Measurements from ENCODE around the gene SMAD1. TPM values are rescaled to one million over a fixed set of nuclear protein-coding genes. Genes with fewer than 3 reads are reported as not detected.
"Not testable (repeated sequence)": the region's sequence is repeated elsewhere in the genome, so short reads cannot be mapped to it uniquely, and the experiment has no call there.

The SMAD1 gene
- polyA plus RNA-seq, 3 donors = 61.8 to 73.3 (median 63.3) TPM

DNA sequence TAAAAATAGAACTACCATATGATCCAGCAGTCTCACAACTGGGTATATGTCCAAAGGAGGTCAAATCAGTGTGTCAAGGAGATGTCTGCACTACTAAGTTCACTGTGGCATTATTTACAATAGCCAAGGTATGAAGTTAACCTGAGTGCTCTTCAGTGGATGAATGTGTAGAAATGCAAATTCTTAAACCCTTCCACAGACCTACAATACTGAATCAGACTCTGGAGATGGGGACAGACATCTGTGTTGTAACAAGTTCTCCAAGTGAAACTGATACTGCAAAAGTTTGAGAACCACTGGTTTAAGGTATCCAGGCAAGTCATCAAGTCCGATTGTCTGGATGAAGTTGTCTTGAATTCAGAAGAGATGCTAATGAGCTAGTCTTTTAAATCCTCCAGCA lies 38.5 kb downstream of the SMAD1 start:
- DNase-seq = no peak

DNA sequence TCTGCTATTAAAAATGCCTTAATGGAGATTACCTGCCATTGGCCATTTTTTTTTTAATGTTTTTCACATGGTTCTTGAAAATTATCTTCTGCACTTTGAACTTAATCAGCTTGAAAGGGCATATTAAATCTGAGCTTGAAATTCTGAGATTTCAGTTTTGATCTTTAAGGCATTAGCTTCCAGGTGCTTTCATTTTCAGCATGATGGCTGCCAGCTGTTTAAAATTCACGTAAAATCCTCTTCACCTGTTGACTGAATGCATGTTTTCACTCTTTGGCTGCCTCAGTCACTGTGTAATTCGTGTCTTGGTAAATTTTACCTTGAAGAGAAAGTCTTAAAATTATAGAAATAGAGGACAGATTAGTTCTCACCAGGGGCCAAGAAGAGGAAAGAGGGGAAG lies 39.6 kb downstream of the SMAD1 start:
- no peak for DNase-seq

DNA sequence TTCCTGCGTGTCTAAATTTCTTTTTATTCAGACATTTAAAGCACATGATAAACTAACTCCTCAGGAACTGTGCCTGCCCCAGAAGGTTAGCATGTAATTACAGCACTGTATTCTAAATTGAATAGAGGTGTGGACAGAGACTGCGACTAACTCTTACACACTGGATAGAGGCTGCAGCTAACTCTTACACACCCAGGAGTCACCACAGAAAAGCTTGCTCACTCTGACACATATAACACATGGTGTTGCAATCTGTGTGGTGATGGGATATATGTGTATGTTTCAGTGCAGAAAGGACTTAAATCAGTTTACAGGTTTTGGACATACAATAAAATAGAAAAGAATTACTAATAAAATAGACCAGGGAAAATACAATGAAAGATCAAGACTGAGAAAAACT lies 41.5 kb downstream of the SMAD1 start:
- DNase-seq = no peak

DNA sequence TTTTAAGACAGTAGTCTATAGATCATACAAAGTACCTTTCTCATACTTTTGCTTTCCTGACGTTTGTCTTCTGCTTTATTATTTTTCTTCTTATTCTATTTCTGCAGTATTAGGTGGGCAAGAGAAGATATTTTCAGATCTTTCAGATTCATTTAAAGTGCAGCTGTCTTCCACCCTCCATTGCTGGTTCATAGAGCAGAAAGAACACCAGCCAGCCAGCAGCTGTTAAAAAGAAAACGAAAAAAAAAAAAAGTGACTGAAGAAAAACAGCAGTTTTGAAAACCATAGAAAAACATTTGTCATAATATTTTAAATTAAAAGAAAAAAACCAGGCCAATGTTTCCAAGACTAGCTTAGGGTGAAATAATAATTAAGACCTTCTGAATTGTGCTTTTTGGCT lies 42.9 kb downstream of the SMAD1 start:
- DNase-seq = no peak

DNA sequence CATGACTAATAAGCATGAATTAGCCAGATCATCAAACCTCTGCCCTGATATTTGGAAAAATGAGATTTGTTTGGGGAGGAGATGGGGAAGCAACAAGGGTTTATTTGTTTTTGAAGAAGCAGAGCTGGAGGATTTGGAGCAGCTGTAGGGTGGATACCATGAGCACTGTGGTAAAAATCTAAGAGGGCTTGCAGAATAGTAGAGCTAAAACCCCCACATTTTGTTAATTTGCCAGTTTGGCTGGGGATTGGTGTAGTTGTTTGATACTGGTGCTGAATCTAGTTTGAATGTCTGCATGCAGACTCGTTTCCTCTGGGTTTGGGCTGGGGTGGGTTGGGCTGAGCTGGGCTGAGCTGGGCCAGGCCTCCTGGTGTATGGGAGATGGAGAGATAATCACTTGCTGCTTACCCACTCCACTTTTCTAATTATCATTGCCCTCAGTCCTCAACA lies 43.7 kb downstream of the SMAD1 start:
- no peak for DNase-seq

DNA sequence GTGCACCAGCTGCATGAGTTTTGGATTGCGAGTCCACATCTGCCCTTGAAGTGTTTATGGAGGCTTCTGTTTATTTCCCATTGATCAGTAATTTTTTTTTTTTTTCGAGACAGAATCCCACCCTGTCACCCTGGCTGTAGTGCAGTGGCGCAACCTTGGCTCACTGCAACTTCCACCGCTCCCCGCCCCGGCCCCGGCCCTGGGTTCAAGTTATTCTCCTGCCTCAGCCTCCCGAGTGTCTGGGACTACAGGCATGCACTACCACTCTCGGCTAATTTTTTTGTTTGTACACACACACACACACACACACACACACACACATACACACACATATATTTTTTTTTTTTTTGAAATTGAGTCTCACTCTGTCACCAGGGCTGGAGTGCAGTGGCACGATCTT lies 46.1 kb downstream of the SMAD1 start:
- DNase-seq = no peak

DNA sequence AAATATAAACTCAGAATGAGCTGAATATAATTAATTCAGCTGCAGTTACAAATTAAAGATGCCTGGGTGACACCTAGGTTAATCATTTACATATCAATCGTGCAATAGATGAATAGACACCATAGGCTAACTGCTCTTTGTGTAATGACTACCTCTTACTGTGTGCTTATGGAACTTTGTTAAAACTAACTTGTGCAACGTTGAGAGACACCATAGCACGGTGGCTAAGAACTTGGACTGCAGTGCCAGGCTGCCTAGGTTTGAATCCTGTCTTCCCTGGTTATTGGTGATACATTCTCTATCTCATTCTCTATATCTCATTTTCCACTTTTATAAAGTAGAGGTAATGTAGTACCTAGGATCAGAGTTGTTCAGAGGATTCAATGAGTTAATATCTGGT lies 46.9 kb downstream of the SMAD1 start:
- no peak for DNase-seq

DNA sequence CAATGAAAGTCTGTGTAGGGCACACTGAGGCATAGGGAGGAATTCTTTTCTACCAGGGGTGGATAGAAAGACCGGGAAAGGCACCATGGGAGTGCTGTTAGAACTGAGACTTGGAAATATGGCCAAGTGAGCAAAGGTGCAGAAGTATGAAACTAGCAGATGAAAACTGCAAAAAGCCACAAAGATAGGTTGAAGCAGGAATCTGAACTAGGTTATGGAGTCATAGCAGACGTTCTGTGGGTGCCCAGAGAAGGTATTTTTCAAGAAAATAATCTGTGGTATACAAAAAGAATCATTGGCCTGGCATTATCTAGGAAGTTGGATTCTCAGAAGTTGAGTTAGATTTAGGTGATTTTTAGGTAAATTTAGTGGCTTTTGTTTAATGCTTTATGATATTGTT lies 48.5 kb downstream of the SMAD1 start:
- no peak for DNase-seq

DNA sequence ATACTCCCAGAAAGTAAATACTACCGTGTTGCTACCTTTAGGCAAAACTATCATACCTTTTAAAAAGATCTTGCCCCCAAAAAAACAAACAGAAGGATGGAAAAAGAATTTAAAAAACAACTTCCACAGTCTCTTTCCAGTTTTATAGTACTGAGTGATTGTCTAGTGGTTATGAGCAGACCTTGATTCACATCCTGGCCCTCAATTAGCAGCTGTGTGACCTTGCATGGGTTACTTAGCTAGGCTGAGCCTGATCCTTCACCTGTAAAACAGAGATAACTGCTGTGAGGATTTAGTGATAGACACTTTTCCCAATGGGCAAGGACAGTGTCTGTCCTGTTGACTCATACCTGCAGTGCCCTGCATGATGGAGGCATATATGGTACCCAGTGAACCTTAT lies 49.0 kb downstream of the SMAD1 start:
- no peak for DNase-seq

DNA sequence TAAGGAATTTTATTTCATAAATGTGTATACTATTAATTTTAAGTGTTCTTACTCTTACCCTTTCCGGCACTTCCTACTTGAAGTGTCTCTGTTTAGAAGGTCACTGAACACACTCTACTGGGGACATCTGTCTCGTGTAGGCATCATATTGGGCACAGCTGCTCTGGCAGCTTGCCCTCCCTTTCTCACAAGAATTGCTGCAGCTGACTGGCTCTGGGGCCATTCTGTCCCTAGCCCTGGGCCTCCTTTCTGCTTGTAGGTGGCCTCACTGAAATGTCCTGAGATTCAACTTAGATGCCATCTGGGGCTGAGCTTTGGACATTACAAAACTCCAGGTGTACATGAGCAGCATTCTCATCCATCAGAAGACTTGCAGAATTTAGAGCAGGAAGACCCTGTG lies 49.6 kb downstream of the SMAD1 start:
- DNase-seq = no peak

DNA sequence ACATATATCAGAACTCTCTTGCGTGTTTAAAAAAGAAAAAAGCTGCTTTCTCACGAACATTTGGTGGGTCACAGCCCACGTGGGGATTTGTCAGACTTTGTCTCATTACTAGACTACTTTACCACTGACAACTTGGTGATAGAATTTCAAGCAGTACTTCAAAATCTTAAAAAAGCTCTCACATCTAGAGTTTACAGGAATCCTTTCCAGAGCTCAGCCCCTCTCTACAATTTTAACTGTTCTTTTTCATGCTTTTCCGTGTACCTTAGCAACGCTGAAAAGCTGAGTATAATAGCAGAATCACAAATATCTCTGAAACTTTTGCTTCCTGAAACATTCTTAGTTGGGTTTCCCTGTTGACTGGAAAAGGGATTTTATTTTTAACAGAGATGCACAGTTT lies 50.2 kb downstream of the SMAD1 start:
- DNase-seq = no peak

DNA sequence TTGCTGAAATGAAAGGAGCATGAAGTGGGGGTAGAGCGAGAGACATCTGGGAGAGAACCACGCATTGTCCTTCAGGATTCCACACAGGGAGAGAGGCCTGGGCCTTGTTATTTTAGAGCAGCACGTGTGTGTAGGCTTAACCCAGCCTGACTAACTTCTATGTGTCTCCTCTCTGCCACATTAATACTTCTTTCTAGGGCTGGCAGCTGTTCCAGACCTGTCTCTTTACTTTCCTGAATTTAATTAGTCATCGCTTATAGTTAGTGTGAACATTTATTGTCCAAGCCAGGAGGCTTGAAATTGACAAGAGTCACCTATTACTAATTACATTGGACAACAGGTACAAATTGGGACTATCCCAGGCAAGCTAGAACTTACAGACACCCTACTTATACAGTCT lies 51.3 kb downstream of the SMAD1 start:
- no peak for DNase-seq

DNA sequence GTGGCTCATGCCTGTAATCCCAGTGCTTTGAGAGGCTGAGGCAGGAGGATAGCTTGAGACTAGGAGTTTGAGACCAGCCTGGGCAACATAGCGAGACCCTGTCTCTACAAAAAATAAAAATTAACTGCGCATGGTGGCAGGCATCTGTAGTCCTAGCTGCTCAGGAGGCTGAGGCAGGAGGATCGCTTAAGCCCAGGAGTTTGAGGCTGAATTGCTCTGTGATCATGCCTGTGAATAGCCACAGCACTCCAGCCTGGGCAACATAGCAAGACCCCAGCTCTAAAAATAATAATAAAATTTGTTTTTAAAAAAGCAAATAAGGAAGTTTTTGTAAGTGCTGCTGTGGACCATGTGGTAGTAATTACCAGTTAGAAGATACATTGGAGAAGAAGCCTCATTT lies 51.8 kb downstream of the SMAD1 start:
- not testable (repeated sequence) for DNase-seq

DNA sequence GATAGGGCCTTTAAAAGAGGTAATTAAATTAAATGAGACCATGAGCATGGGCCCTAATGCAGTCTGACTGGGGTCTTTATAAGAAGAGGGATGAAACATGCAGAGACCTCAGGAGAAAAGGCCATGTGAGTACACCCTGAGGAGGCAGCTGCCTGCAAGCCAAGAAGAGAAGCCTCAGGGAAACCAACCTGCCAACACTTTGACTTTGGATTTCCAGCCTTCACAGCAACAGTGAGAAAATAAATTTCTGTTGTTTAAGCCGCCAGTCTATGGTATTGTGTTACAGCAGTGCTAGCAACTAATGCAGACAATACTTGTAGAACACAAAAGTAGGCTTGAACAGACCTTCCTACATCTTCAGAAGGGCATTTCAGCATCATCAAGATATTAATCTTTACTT lies 52.3 kb downstream of the SMAD1 start:
- DNase-seq = no peak

DNA sequence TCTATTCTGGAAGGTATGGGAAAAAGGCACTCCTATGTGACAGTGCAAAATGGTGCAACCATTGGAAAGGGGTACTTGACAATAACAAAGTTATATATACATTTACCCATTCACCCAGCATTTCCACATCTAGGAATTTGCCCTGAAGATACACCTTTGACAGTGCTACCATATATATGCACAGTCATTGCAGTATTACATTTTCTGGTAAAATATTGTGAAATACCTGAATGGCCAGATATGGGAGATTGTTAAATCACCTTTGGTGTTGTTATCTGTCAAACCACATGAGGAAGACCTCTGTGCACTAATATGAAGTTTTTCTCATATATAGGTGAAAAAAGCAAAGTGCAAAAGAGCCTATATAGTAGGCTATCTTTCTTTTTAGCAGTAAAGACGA lies 53.5 kb downstream of the SMAD1 start:
- no peak for DNase-seq

DNA sequence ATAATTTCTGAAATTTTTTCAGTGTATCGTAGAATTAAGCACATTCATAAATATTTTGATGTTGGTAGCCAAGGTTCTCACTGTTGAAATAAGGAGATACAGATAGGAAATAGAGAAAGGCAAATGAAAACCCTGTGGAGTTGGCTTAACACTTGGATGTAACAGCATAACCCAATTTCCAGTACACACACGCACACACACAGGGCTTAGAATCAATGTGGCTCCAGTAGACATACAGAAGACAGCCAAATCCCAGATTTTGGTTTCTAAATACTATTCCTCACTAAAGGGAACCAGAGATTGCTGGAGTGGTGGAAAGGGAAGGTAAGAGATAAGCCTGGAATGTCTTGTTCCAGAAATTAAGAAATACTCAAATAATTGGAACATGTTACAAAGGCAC lies 54.4 kb downstream of the SMAD1 start:
- DNase-seq = no peak

DNA sequence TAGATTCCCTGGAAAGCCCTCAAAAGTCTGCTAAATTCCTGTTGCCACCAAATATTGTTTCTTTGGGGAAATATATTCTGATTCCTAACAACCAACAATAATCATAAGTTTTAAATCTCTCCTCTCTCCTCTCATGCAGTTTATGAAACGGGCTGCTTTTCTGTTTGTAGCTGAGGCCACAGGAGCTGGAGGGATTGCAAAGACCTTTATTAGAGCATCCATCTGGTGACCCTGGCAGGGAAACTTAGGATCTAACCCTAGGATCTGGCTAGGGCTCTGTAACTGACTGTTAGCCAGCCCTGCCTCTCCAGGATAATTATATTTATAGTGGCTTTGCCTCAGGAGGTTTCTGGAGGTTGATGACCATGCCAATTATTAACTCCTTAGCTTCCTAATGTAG lies 56.9 kb downstream of the SMAD1 start:
- DNase-seq = no peak

DNA sequence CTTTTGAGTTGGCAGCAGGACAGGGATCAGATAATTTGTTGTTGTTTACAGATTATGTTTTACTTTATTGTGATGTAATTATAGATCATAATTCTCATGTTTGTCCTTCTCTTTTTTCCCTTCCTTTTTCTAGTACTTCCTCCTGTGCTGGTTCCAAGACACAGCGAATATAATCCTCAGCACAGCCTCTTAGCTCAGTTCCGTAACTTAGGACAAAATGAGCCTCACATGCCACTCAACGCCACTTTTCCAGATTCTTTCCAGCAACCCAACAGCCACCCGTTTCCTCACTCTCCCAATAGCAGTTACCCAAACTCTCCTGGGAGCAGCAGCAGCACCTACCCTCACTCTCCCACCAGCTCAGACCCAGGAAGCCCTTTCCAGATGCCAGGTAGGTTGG lies 58.0 kb downstream of the SMAD1 start:
- DNase-seq = no peak

DNA sequence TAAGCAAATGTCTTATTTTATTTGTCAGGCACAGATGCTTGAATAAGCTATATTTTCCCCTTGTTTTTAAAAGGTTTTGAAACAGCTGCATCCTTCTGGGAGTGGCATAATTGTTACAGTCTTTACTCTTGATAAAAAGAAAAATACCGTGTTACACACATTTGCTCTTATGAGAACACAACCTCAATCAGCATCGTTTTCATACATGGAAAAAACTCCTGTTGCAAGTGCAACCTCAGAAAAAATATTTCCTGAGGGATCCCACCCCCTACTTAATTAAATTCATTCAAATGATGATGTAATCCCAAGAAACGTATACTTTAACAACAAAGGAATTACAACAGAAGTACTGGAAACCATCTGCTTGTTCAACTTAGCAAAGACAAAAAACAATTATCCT lies 58.6 kb downstream of the SMAD1 start:
- no peak for DNase-seq

DNA sequence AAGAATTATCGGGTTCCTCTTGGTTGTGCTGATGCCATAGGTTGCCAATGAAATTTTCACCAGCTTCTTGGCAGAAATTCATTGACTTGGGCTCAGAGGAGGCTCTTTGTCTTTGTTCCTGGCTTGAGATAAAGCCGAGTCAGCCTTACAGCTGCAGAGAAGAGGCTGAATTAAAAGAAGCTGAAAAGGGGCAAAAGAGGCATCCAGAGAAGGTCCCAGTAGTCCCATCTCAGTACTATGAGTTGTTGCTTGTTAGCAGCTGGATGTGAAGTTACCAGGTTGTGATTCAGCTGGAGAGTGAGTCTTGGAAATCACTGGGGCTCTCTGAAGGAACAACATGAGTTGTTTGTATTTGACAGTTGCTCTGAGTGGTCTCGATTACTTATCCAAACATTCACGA lies 59.7 kb downstream of the SMAD1 start:
- no peak for DNase-seq

DNA sequence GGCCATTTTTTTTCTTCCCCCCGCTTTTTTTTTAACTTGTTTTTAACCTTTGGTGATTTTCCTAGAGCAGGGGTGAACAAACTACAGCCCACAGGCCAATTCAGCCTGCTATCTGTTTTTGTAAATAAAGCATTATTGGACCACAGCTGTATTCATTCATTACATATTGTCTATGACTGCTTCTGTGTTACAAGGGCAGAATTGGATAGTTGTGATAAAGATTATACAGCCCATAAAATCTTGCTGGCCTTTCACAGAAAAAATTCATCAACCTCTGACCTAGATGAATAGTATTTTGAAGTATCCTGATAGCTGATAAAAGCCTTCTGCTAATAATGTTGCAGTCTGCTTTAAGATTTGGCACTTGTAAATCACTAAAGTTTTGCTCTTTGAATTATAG lies 63.4 kb downstream of the SMAD1 start:
- DNase-seq = peak; percentile 62

DNA sequence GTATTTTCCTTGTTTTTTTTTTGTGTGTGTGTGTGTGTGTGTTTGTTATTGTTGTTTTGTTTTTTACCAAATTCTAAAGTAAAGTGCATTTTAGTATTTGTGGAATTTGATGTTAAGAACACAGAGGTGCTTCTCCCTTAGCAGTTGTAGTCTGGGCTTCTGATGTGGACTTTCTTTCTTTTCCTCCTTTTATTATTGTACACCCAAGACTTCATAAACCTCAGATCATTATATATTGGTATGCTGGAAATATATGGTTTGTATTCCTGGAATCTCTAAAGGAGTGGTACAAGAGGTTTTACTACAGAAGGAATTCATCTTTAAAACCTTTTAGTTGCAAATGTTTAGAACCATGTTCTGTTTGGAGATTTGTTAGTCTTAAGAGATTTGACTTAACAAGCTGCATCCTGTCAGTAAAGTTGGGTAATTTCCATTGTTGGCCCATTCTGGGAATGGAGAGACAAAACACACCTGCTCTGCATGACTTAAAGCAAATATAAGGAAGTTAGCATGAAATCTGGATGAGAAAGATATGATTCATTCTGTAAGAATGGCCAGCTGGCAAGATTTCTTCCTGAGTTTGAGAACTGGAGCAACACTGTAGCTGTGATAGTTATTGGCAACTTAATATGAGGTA lies 64.0 kb downstream of the SMAD1 start:
- DNase-seq = peak; percentile 73

DNA sequence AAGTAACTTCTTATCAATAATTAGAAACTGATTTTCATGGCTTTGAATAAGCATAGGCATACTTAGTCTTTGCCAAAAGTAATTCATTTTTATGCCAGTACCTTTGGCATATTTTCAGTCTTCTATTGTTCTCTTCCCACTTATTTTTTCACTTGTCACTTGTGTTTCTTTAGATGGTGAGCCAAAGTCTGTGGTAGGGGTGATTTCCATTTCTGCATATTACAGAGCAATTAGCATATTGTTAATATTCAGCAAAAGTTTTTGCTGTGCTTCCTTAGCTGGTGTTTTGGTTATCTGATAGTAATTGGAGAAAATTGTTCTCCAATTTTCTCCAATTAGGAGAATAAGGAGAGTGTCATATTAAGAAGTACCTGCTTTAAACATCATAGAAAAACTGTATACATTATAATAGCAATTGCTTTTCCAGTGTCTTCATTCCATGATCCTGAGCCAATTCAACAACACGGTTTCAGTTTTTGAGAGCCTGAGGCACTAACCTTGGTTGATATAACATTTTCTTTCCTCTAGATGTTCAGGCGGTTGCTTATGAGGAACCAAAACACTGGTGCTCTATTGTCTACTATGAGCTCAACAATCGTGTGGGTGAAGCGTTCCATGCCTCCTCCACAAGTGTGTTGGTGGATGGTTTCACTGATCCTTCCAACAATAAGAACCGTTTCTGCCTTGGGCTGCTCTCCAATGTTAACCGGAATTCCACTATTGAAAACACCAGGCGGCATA lies 64.7 kb downstream of the SMAD1 start:
- no peak for DNase-seq

DNA sequence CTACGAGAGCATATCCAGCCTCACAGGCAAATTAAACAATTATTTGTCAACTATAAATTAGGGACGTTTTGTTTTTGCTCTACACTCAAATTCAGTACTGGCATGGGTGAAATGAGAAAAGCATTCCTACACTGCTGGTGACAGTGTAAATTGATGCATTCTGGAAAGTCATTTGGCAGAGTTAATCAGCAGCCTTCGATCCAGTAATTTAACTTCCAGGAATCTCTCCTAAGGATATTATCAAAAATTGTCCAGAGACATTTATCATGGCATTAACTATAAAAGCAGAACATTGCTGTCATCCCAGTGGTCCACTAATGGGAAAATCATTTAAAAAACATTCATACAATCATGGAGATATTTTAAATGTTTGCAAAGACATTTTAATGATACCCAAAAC lies 70.0 kb downstream of the SMAD1 start:
- DNase-seq = no peak
